ENCODE measurements around the gene CMIP. TPM values are rescaled to one million over a fixed set of nuclear protein-coding genes. Genes with fewer than 3 reads are reported as not detected.
A peak's percentile ranks its signal among the peaks of the same experiment; 100 is the strongest.

CMIP gene
- polyA plus RNA-seq, 3 donors = 0.85 to 61.9 (median 0.93) TPM

GRCh38 chr16:81717662-81718189, 273.1 kb downstream of the CMIP start:
- Histone ChIP-seq H3K27ac (ENCODE audit: low read depth in 1 of 2, low read length in 2 of 2) (no peak overlapping the region), H3K4me3 (replicated peaks in 1 of 3; ENCODE audit: low read depth in 2 of 3, low read length in 3 of 3) (no peak overlapping the region), H3K27me3 (ENCODE audit: control insufficient read depth in 2 of 2, insufficient read depth in 2 of 2, low read length in 2 of 2) (no peaks in the 10 kb centered on the region), H3K4me1 (ENCODE audit: control insufficient read depth in 1 of 2, insufficient read depth in 2 of 2, low read length in 2 of 2) (peaks cover 16 to 22% of the 10 kb centered on the region in 2 donors), H3K4me2 (replicated peaks; ENCODE audit: extremely low read depth, low read length, poor library complexity, severe bottlenecking) (no peak overlapping the region), H3K36me3 (replicated peaks in 1 of 2; ENCODE audit: control insufficient read depth in 1 of 2, insufficient read depth in 2 of 2, low read length in 2 of 2) (no peaks in the 10 kb centered on the region), H3K9me3 (replicated peaks in 1 of 2; ENCODE audit: control insufficient read depth in 1 of 2, insufficient read depth in 1 of 2, low read length in 2 of 2) (peaks cover 14 to 20% of the 10 kb centered on the region in 2 donors), H4K20me1 (ENCODE audit: insufficient read depth, low read length) (no peaks in the 10 kb centered on the region), H3K79me2 (ENCODE audit: insufficient read depth, low read length) (no peaks in the 10 kb centered on the region), H3K9ac (ENCODE audit: insufficient read depth, low read length, poor library complexity, severe bottlenecking) (no peak overlapping the region), H2AFZ (ENCODE audit: insufficient read depth, low read depth, low read length, poor library complexity, severe bottlenecking) (no peak overlapping the region)
- no peak for TF ChIP-seq CTCF (IDR thresholded peaks at IDR 0.05)
- Mint-ChIP-seq H3K9me3 (peaks cover 9 to 27% (median 18%) of the 10 kb centered on the region in 7 donors), H3K27ac (peak overlapping the region in 3 of 7 donors; percentile 16 to 66 (median 21)), H3K4me1 (peaks cover 29% of the 10 kb centered on the region), H3K36me3 (no peaks in the 10 kb centered on the region), H3K4me3 (no peak overlapping the region), H3K27me3 (ENCODE audit: low read depth in 3 of 3) (peaks cover 1 to 5% (median 2%) of the 10 kb centered on the region in 3 donors)
- 29% methylated on average over 4 of the region's 8 CpGs for WGBS (ENCODE audit: insufficient coverage)
- DNase-seq = no peak
- intact Hi-C loops (cut with micrococcal nuclease) = loop anchor here (5.0 to 10.0 kb wide), 2 partner anchors 313 to 355 kb away; no protein-coding TSS in a partner anchor

- peaks cover 29% of the 10 kb centered on the region for H3K4me1 Mint-ChIP-seq
- H3K9me3 Mint-ChIP-seq = peaks cover 9 to 28% (median 18%) of the 10 kb centered on the region in 7 donors
- peak overlapping the region; percentile 50 for H2AFZ ChIP-seq (ENCODE audit: insufficient read depth, low read depth, low read length, poor library complexity, severe bottlenecking)
- H3K4me3 ChIP-seq (replicated peaks in 1 of 3; ENCODE audit: low read depth in 2 of 3, low read length in 3 of 3) = peak overlapping the region in 1 of 3 experiments; percentile 23
- peak overlapping the region; percentile 53 to 68 for H3K4me3 Mint-ChIP-seq
- peak overlapping the region; percentile 23 for H3K4me2 ChIP-seq (replicated peaks; ENCODE audit: extremely low read depth, low read length, poor library complexity, severe bottlenecking)
- H3K27me3 Mint-ChIP-seq (ENCODE audit: low read depth in 3 of 3) = peaks cover 1 to 5% (median 2%) of the 10 kb centered on the region in 3 donors
- 22% methylated on average over 1 of the region's 5 CpGs for WGBS (ENCODE audit: insufficient coverage)
- intact Hi-C loops (cut with micrococcal nuclease) = loop anchor here (5.0 to 10.0 kb wide), 2 partner anchors 314 to 356 kb away; no protein-coding TSS in a partner anchor
- no peaks in the 10 kb centered on the region for H4K20me1 ChIP-seq (ENCODE audit: insufficient read depth, low read length)
- no peaks in the 10 kb centered on the region for H3K27me3 ChIP-seq (ENCODE audit: control insufficient read depth in 2 of 2, insufficient read depth in 2 of 2, low read length in 2 of 2)
- H3K27ac Mint-ChIP-seq = peak overlapping the region in 4 of 7 donors; percentile 22 to 83 (median 60)
- H3K9me3 ChIP-seq (replicated peaks in 1 of 2; ENCODE audit: control insufficient read depth in 1 of 2, insufficient read depth in 1 of 2, low read length in 2 of 2) = peaks cover 14 to 20% of the 10 kb centered on the region in 2 donors
- DNase-seq = no peak
- no peaks in the 10 kb centered on the region for H3K79me2 ChIP-seq (ENCODE audit: insufficient read depth, low read length)
- no peaks in the 10 kb centered on the region for H3K36me3 ChIP-seq (replicated peaks in 1 of 2; ENCODE audit: control insufficient read depth in 1 of 2, insufficient read depth in 2 of 2, low read length in 2 of 2)
- no peaks in the 10 kb centered on the region for H3K36me3 Mint-ChIP-seq
- no peak overlapping the region for H3K9ac ChIP-seq (ENCODE audit: insufficient read depth, low read length, poor library complexity, severe bottlenecking)
- H3K27ac ChIP-seq (ENCODE audit: low read depth in 1 of 2, low read length in 2 of 2) = peak overlapping the region in 1 of 2 donors; percentile 0
- H3K4me1 ChIP-seq (ENCODE audit: control insufficient read depth in 1 of 2, insufficient read depth in 2 of 2, low read length in 2 of 2) = peaks cover 16 to 22% of the 10 kb centered on the region in 2 donors
- TF ChIP-seq CTCF (IDR thresholded peaks at IDR 0.05) = no peak
Observed at GRCh38 chr16:81718637-81719036, 274.0 kb downstream of the CMIP start.

All from CD14-positive monocyte (primary cell).